Measurements from ENCODE around the gene ECM1.
A peak's percentile ranks its signal among the peaks of the same experiment; 100 is the strongest.

The ECM1 gene

DNA sequence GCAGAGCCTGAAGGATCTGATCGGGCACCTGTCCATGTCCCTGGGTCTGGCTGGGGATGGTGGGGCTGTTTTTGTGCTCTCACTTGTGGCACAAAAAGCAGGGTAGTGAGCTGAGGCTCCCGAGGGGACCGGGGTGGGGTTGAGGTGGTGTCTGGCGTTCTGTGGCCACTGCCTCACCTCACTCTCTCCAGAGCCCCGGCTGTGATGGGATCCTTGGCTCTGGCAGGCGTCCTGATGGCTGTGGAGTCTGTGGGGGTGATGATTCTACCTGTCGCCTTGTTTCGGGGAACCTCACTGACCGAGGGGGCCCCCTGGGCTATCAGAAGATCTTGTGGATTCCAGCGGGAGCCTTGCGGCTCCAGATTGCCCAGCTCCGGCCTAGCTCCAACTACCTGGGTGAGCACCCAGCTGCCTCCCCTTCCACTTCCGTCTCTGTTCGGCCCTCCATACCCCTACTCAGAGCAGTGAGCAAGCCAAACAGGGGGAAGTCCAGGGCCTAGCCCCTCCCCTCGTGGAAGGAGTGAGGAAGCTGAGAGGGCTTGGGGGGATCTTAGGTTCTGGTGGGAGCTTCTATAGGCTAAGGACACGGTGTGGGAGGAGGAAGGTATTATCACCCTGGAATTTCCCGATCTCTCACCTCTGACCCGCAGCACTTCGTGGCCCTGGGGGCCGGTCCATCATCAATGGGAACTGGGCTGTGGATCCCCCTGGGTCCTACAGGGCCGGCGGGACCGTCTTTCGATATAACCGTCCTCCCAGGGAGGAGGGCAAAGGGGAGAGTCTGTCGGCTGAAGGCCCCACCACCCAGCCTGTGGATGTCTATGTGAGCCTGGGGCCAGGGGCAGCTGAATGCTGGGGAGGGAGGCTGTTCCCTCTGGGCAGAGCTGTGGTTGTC lies 48.3 kb downstream of the ECM1 start:
- Histone ChIP-seq H3K27ac (ENCODE audit: insufficient read depth, low read length, poor library complexity, severe bottlenecking) (no peak overlapping the region), H3K9me3 (ENCODE audit: control insufficient read depth, low read length) (no peaks in the 10 kb centered on the region), H3K36me3 (ENCODE audit: control insufficient read depth, insufficient read depth, low read length) (no peaks in the 10 kb centered on the region), H3K4me3 (ENCODE audit: insufficient read depth, low read depth, low read length, poor library complexity, severe bottlenecking) (no peak overlapping the region), H3K4me1 (ENCODE audit: control insufficient read depth, insufficient read depth, low read length, poor library complexity, severe bottlenecking) (peaks cover 15% of the 10 kb centered on the region), H3K27me3 (replicated peaks; ENCODE audit: control insufficient read depth, insufficient read depth, low read length, poor library complexity, severe bottlenecking) (no peaks in the 10 kb centered on the region)
- no peak for DNase-seq

DNA sequence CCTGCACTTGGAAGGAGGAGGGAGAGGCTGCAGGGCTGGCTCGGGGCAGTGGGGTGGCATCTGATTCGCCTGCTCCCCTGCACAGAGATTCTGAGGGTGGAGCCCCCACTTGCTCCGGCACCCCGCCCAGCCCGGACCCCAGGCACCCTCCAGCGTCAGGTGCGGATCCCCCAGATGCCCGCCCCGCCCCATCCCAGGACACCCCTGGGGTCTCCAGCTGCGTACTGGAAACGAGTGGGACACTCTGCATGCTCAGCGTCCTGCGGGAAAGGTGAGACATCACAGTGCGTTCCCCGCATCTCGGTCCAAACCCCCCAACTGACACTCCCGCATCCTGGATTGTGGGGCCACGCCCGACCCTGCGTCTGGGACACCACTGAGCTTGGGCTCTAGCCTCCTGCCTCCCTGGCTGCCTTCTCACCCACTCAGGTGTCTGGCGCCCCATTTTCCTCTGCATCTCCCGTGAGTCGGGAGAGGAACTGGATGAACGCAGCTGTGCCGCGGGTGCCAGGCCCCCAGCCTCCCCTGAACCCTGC lies 49.2 kb downstream of the ECM1 start:
- no peak overlapping the region for H3K4me3 ChIP-seq (ENCODE audit: insufficient read depth, low read depth, low read length, poor library complexity, severe bottlenecking)
- no peaks in the 10 kb centered on the region for H3K9me3 ChIP-seq (ENCODE audit: control insufficient read depth, low read length)
- H3K27ac ChIP-seq (ENCODE audit: insufficient read depth, low read length, poor library complexity, severe bottlenecking) = no peak overlapping the region
- no peaks in the 10 kb centered on the region for H3K36me3 ChIP-seq (ENCODE audit: control insufficient read depth, insufficient read depth, low read length)
- no peak for DNase-seq
- no peaks in the 10 kb centered on the region for H3K27me3 ChIP-seq (replicated peaks; ENCODE audit: control insufficient read depth, insufficient read depth, low read length, poor library complexity, severe bottlenecking)
- peaks cover 20% of the 10 kb centered on the region for H3K4me1 ChIP-seq (ENCODE audit: control insufficient read depth, insufficient read depth, low read length, poor library complexity, severe bottlenecking)

DNA sequence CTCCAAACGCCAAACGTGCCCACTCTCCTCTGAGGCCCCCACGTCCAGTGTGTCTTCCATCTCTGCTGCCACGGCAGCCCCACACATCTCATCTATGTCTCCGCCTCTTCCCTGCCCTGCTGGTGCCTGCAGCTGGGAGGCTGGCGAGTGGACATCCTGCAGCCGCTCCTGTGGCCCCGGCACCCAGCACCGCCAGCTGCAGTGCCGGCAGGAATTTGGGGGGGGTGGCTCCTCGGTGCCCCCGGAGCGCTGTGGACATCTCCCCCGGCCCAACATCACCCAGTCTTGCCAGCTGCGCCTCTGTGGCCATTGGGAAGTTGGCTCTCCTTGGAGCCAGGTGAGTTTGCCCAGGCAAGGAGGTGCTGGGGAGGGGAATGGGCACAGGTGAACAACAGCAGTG lies 49.9 kb downstream of the ECM1 start:
- no peaks in the 10 kb centered on the region for H3K9me3 ChIP-seq (ENCODE audit: control insufficient read depth, low read length)
- H3K27ac ChIP-seq (ENCODE audit: insufficient read depth, low read length, poor library complexity, severe bottlenecking) = no peak overlapping the region
- H3K36me3 ChIP-seq (ENCODE audit: control insufficient read depth, insufficient read depth, low read length) = no peaks in the 10 kb centered on the region
- no peak for DNase-seq
- H3K27me3 ChIP-seq (replicated peaks; ENCODE audit: control insufficient read depth, insufficient read depth, low read length, poor library complexity, severe bottlenecking) = no peaks in the 10 kb centered on the region
- H3K4me1 ChIP-seq (ENCODE audit: control insufficient read depth, insufficient read depth, low read length, poor library complexity, severe bottlenecking) = peaks cover 26% of the 10 kb centered on the region
- H3K4me3 ChIP-seq (ENCODE audit: insufficient read depth, low read depth, low read length, poor library complexity, severe bottlenecking) = no peak overlapping the region

DNA sequence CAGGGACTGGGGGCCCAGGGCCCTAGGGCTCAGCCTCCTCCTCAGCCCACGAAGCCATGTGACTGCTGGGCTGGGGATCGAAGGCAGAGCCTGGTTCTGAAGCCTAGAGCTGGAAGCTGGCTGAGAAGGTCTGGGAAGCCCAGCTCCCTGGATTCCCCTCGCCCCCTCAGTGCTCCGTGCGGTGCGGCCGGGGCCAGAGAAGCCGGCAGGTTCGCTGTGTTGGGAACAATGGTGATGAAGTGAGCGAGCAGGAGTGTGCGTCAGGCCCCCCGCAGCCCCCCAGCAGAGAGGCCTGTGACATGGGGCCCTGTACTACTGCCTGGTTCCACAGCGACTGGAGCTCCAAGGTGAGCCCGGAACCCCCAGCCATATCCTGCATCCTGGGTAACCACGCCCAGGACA lies 50.4 kb downstream of the ECM1 start:
- no peak for DNase-seq
- no peak overlapping the region for H3K4me3 ChIP-seq (ENCODE audit: insufficient read depth, low read depth, low read length, poor library complexity, severe bottlenecking)
- H3K4me1 ChIP-seq (ENCODE audit: control insufficient read depth, insufficient read depth, low read length, poor library complexity, severe bottlenecking) = peaks cover 30% of the 10 kb centered on the region
- H3K27me3 ChIP-seq (replicated peaks; ENCODE audit: control insufficient read depth, insufficient read depth, low read length, poor library complexity, severe bottlenecking) = no peaks in the 10 kb centered on the region
- no peak overlapping the region for H3K27ac ChIP-seq (ENCODE audit: insufficient read depth, low read length, poor library complexity, severe bottlenecking)
- no peaks in the 10 kb centered on the region for H3K9me3 ChIP-seq (ENCODE audit: control insufficient read depth, low read length)
- H3K36me3 ChIP-seq (ENCODE audit: control insufficient read depth, insufficient read depth, low read length) = no peaks in the 10 kb centered on the region

DNA sequence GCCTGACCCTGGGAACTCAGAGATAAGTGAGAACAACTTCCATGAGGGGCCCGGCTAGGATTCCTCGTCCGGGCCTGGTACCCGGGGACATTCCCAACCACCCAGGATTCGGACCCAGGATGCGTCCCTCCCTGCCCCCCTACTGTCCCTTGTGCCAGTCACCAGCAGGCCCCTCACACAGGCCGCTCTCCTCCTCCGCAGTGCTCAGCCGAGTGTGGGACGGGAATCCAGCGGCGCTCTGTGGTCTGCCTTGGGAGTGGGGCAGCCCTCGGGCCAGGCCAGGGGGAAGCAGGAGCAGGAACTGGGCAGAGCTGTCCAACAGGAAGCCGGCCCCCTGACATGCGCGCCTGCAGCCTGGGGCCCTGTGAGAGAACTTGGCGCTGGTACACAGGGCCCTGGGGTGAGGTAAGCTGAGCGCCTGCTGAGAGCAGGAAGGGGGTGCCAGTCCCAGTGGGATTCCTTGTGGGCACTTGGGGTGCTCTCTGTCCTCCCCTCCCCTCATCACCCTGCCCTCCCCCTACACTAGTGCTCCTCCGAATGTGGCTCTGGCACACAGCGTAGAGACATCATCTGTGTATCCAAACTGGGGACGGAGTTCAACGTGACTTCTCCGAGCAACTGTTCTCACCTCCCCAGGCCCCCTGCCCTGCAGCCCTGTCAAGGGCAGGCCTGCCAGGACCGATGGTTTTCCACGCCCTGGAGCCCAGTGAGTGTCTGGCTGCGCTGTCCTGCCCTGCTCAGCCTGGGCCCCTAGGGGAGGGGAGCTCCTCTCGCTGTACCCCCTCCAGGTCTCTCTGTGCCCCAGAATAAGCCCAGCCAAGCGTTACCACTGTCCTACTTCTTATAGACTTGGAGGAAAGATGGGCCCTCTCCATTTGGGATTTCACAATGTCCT lies 51.1 kb downstream of the ECM1 start:
- Histone ChIP-seq H3K27me3 (replicated peaks; ENCODE audit: control insufficient read depth, insufficient read depth, low read length, poor library complexity, severe bottlenecking) (no peaks in the 10 kb centered on the region), H3K9me3 (ENCODE audit: control insufficient read depth, low read length) (no peaks in the 10 kb centered on the region), H3K4me1 (ENCODE audit: control insufficient read depth, insufficient read depth, low read length, poor library complexity, severe bottlenecking) (peaks cover 36% of the 10 kb centered on the region), H3K27ac (ENCODE audit: insufficient read depth, low read length, poor library complexity, severe bottlenecking) (no peak overlapping the region), H3K36me3 (ENCODE audit: control insufficient read depth, insufficient read depth, low read length) (no peaks in the 10 kb centered on the region), H3K4me3 (ENCODE audit: insufficient read depth, low read depth, low read length, poor library complexity, severe bottlenecking) (no peak overlapping the region)
- no peak for DNase-seq

DNA sequence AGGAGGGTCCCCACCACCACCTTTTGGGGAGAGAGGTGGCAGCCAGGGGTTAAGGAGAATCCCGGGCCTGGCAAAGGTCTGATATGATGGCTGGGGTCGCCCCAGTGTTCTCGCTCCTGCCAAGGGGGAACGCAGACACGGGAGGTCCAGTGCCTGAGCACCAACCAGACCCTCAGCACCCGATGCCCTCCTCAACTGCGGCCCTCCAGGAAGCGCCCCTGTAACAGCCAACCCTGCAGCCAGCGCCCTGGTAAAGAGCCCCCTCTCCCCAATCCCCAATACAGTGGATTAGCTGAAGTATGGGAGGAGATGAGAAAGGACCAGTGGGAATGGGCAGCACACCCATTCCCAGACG lies 51.7 kb downstream of the ECM1 start:
- no peaks in the 10 kb centered on the region for H3K27me3 ChIP-seq (replicated peaks; ENCODE audit: control insufficient read depth, insufficient read depth, low read length, poor library complexity, severe bottlenecking)
- H3K9me3 ChIP-seq (ENCODE audit: control insufficient read depth, low read length) = no peaks in the 10 kb centered on the region
- no peak for DNase-seq
- peaks cover 43% of the 10 kb centered on the region for H3K4me1 ChIP-seq (ENCODE audit: control insufficient read depth, insufficient read depth, low read length, poor library complexity, severe bottlenecking)
- H3K4me3 ChIP-seq (ENCODE audit: insufficient read depth, low read depth, low read length, poor library complexity, severe bottlenecking) = no peak overlapping the region
- H3K27ac ChIP-seq (ENCODE audit: insufficient read depth, low read length, poor library complexity, severe bottlenecking) = no peak overlapping the region
- H3K36me3 ChIP-seq (ENCODE audit: control insufficient read depth, insufficient read depth, low read length) = no peaks in the 10 kb centered on the region

DNA sequence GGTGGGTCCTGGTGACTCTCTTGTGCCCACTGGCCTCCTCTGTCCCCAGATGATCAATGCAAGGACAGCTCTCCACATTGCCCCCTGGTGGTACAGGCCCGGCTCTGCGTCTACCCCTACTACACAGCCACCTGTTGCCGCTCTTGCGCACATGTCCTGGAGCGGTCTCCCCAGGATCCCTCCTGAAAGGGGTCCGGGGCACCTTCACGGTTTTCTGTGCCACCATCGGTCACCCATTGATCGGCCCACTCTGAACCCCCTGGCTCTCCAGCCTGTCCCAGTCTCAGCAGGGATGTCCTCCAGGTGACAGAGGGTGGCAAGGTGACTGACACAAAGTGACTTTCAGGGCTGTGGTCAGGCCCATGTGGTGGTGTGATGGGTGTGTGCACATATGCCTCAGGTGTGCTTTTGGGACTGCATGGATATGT lies 52.1 kb downstream of the ECM1 start:
- H3K4me1 ChIP-seq (ENCODE audit: control insufficient read depth, insufficient read depth, low read length, poor library complexity, severe bottlenecking) = peaks cover 46% of the 10 kb centered on the region
- H3K9me3 ChIP-seq (ENCODE audit: control insufficient read depth, low read length) = no peaks in the 10 kb centered on the region
- H3K36me3 ChIP-seq (ENCODE audit: control insufficient read depth, insufficient read depth, low read length) = no peaks in the 10 kb centered on the region
- no peaks in the 10 kb centered on the region for H3K27me3 ChIP-seq (replicated peaks; ENCODE audit: control insufficient read depth, insufficient read depth, low read length, poor library complexity, severe bottlenecking)
- H3K4me3 ChIP-seq (ENCODE audit: insufficient read depth, low read depth, low read length, poor library complexity, severe bottlenecking) = peak overlapping the region; percentile 2
- DNase-seq = peak; percentile 34 to 61 (median 45)
- H3K27ac ChIP-seq (ENCODE audit: insufficient read depth, low read length, poor library complexity, severe bottlenecking) = peak overlapping the region; percentile 92

DNA sequence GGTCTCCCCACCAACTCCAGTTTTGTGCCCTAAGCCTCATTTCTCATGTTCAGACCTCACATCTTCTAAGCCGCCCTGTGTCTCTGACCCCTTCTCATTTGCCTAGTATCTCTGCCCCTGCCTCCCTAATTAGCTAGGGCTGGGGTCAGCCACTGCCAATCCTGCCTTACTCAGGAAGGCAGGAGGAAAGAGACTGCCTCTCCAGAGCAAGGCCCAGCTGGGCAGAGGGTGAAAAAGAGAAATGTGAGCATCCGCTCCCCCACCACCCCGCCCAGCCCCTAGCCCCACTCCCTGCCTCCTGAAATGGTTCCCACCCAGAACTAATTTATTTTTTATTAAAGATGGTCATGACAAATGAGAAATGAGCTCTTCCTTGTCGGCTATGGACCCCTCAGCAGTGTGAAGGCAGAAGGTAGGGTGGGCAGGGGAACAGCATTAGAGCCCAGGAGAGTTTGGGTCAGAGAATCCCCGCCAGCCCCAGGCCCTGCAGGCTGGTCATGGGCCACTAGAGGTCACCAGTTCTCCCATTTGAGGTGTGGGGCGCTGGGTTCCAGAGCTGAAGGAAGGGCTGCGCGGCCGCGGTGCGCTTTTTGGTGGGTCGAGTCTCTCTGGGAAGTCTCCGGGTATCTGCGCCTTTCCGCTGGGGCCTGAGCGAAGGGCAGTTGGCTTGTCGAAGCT lies 52.8 kb downstream of the ECM1 start:
- H3K9me3 ChIP-seq (ENCODE audit: control insufficient read depth, low read length) = no peaks in the 10 kb centered on the region
- peak overlapping the region; percentile 74 for H3K4me3 ChIP-seq (ENCODE audit: insufficient read depth, low read depth, low read length, poor library complexity, severe bottlenecking)
- peak; percentile 55 to 66 (median 55) for DNase-seq
- no peaks in the 10 kb centered on the region for H3K27me3 ChIP-seq (replicated peaks; ENCODE audit: control insufficient read depth, insufficient read depth, low read length, poor library complexity, severe bottlenecking)
- H3K4me1 ChIP-seq (ENCODE audit: control insufficient read depth, insufficient read depth, low read length, poor library complexity, severe bottlenecking) = peaks cover 53% of the 10 kb centered on the region
- no peaks in the 10 kb centered on the region for H3K36me3 ChIP-seq (ENCODE audit: control insufficient read depth, insufficient read depth, low read length)
- H3K27ac ChIP-seq (ENCODE audit: insufficient read depth, low read length, poor library complexity, severe bottlenecking) = peak overlapping the region; percentile 92

DNA sequence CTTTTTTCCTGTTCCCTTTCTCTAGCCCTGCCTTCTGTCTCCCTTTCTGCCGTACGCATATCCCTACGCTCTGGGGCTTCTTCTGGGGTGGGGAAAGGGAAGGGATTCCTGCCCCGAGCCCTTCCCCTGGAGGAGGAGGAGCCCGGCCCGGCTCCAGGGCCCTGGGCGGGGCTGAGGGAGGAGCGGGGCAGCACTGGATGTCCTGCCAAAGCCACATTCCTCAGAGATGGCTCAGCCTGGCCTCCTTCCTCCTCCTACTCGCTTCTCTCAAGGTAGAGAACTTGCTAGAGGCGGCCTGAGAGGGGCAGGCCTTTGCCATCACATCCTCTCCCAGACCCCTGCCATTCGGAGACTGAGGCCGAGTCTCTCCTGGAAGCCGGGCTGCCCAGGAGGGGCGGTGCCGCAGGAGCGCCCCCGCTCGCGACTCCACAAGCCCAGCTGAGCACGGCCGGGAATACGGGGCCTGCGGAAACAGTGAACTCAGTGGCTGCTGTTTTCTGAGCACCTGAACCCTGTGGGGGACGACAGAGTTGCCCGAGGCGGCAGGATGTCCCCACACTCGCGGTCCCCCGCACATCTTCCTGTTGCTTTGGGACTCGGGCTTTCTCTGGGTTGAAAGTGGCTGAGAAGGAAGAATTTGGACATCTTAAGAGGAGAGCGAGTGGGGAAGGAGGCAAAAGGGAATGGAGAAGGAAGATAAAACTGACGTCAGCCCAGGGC lies 53.5 kb downstream of the ECM1 start:
- no peaks in the 10 kb centered on the region for H3K36me3 ChIP-seq (ENCODE audit: control insufficient read depth, insufficient read depth, low read length)
- peak; percentile 23 to 48 (median 44) for DNase-seq
- peaks cover 60% of the 10 kb centered on the region for H3K4me1 ChIP-seq (ENCODE audit: control insufficient read depth, insufficient read depth, low read length, poor library complexity, severe bottlenecking)
- no peaks in the 10 kb centered on the region for H3K9me3 ChIP-seq (ENCODE audit: control insufficient read depth, low read length)
- peak overlapping the region; percentile 92 for H3K27ac ChIP-seq (ENCODE audit: insufficient read depth, low read length, poor library complexity, severe bottlenecking)
- no peaks in the 10 kb centered on the region for H3K27me3 ChIP-seq (replicated peaks; ENCODE audit: control insufficient read depth, insufficient read depth, low read length, poor library complexity, severe bottlenecking)
- H3K4me3 ChIP-seq (ENCODE audit: insufficient read depth, low read depth, low read length, poor library complexity, severe bottlenecking) = peak overlapping the region; percentile 74
